ENCODE measurements around the gene ULK3.

ULK3 gene

GRCh38 chr15:74867466-74868038, 24.6 kb upstream of the ULK3 start:
- no peak for DNase-seq

DNA sequence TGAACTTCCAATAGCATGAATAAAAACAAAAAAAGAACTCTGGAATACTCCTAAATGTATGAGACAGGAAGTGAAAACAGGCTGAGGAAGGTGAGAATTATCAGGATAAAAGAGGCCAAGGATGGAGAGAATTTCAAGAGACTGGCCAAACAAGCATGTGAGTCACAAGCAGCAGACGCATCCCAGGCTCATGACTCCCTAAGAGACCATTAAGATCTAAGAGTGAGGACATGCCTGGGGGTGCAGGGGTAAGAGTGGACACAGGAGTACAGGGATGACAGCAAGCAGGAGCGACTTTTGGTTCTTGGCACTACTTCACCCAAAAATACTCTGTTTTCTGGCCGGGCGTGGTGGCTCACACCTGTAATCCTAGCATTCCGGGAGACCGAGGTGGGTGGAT, 23.1 kb upstream of the ULK3 start:
- DNase-seq = no peak

GRCh38 chr15:74865316-74865715, 22.4 kb upstream of the ULK3 start:
- DNase-seq = no peak

- no peak for DNase-seq
Measured at GRCh38 chr15:74864296-74864695, 21.3 kb upstream of the ULK3 start.

DNA sequence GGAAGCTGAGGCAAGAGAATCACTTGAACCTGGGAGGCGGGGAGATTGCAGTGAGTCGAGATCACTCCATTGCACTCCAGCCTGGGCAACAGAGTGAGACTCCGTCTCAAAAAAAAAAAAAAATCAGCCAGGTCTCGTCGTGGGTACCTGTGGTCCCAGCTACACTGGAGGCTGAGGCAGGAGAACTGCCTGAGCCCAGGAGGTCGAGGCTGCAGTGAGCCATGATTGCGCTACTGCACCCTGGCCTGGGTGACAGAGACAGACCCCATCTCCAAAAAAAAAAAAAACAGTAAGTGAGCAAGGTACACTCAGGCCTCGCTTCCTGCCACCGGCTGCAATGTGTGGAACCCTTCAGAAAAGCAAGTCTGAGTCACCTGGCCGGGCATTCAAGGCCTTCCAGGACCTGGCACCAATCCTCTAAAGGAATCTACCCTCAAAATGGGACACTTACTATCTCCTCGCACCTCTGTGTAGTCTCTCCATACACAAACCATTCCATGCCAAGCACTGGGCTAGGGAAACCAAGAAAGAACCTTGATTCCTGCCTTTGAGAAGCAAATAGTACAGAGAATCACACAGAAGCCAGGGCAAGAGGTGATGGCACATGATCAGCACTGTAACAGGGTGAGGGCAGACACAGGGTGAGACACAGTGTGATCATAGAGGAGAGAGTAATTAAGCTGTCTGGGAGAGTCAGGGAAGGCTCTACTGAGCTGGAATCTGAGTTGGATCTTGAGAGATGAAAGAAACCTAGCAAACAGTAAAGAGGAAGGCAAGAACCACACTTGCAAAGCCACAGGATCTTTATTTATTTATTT, 20.5 kb upstream of the ULK3 start:
- DNase-seq = no peak

GRCh38 chr15:74858369-74858740, 15.4 kb upstream of the ULK3 start:
- no peak for DNase-seq

DNA sequence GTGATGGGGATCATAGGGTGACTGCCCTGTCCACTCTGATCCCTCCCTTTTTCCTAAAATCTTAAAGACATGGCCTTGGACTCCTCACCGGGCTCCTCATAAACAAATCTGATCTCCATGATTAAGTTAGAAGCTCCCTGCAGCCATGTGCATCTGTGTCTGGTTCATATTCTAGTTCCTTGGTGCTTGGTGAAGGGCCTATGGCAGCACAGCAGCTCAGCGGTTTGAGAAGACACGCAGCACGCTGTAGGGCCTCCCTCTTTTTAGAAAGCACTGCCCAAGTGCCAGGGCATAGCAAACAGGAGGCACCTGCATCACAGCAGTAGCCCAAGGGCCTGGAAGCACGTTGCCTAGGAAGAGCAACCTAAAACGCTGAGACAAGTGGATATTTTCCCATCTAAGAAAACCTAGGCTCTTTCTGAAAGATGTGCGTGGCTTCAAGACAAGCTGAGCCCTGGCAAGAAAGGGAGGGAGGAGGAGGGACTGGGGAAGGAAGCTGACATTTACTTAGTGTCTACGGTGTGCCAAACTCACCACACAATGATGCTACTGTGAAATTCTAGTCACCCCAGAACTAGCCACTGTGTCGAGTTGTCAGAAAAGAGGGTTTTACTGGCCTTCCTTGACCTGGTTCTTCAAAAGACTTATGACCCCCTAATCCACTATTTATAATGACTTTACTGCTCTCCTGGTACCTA, 14.9 kb upstream of the ULK3 start:
- DNase-seq = no peak

DNA sequence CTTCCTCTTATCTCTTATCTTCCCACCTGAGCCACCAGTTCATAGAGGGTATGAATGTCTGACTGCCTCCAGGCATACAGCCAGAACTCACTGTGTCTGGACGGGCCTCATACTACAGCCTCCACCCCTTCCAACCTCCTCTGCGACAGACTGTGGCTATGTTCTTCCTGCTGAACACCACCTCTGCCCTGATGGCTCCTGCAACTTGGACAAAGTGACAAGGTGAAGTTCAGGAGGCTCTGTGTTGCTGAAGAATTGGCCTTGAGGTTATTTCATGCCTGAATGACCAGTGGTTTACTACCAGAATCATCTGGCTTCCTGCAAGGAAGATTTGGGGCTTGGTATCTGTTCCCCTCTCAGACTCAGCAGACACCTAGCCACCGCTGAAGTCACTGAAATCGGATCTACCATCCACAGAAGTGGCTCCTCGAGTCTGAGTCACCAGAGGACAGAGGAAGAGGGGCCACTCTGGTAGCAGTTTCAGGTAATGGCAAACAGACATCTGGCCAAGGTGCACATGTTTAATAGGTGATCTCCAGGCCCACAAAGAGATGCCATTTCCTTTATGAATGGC, 14.2 kb upstream of the ULK3 start:
- no peak for DNase-seq

DNA sequence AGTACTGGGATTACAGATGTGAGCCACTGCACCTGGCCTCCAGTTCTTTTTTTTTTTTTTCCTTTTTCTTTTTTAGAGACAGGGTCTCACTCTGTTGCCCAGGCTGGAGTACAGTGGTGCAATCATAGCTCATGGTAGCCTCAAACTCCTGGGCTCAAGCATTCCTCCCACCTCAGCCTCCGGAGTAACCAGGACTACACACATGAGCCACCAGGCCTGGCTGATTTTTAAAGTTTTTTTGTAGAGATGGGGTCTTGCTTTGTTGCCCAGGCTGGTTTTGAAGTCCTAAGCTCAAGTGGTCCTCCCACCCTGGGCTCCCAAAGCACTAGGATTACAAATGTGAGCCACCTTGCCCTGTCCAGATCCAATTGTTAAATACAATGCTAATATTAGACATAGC, 13.6 kb upstream of the ULK3 start:
- DNase-seq = no peak

GRCh38 chr15:74855857-74856256, 12.9 kb upstream of the ULK3 start:
- DNase-seq = no peak

DNA sequence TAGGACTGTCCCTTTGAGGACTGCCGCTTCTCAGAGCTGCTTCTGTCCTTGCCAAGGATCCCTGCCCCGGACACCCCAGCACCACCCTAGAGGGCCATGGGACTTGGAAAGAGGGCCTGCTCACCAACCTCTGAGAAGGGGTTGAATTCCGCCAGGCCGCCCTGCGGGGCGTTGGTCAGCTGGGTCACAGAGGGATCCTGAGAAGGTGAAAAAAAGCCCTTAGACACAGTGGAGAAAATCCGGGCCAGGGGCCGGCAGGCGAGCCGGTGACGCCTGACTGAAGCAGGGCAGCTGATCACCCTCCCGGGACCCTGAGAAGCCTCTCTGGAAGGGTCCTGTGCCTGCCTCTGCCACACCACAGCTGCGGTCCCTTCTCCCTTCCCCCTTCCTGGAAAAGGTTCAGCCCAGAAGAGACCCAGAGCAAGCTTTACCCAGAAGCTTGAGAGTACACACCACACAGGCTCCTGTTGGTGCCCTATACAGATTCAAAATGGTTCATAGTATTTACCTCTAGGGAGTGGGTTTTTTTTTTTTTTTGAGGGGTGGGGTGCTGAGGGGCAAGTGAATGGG, 11.6 kb upstream of the ULK3 start:
- DNase-seq = no peak

GRCh38 chr15:74851960-74852359, 9.0 kb upstream of the ULK3 start:
- DNase-seq = no peak

DNA sequence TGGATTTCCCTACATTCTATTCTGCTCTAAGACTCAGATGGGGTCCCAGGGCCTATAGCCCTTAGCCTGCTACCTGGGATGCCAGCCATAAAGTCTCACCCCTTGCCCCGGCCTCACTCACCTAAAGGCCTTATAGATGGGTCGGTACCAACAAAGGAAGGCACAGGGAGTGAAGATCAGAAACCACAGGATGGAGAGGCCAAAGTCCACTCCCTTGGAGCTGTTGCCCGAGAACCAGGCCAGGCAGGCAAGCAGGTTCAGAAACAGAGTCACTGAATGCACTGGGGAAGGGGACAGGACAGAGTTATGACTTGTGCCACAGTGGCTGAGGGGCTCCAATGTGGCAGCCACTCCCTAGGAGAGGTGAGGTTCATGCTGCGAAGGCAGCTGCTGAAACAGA, 7.4 kb upstream of the ULK3 start:
- DNase-seq = no peak

- DNase-seq = no peak
Measured at GRCh38 chr15:74847432-74847831, 4.5 kb upstream of the ULK3 start.

GRCh38 chr15:74845581-74845980, 2.6 kb upstream of the ULK3 start:
- DNase-seq = no peak

DNA sequence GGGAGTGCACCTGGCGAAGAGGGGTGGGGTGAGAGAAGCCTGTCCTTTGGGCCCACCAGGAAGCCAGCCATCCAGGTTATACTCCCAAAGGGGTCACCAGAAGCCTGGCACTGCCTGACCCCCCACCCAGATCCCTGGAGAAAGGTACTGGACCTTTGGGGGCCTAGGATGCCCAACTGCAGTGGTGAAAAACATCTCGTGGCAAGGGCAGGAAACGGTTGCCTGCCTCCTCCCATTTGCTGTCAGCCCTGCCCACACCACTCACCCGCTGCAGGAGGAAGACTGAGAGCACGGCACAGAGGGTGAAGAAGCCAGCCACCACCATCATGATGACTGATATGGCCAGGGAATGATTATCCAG, 2.2 kb upstream of the ULK3 start:
- DNase-seq = no peak

GRCh38 chr15:74844319-74845207, 1.6 kb upstream of the ULK3 start:
- DNase-seq = peak; percentile 97

GRCh38 chr15:74843891-74844299, 939 bp upstream of the ULK3 start:
- peak; percentile 81 for DNase-seq

DNA sequence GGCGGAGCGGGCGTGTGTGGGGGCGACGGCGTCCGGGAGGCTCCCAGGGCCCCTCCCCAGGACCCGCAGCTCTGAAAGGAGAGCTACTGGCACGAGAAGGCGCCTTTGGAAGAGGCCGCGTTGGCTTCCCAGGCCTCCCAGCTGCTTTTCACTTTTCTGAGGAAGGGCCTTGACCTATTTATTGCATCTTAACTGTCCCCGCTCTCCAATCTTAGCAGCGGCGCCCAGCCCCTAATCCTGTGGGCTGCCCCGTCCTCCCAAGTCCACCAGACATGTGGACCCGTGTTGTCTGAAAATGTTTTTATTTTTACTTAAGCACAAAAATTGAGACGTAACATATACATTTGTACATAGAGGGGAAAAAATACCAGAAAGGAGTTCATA, 481 bp upstream of the ULK3 start:
- no peak for DNase-seq

- DNase-seq = no peak
Measured at GRCh38 chr15:74841891-74842373, 1.0 kb downstream of the ULK3 start.

DNA sequence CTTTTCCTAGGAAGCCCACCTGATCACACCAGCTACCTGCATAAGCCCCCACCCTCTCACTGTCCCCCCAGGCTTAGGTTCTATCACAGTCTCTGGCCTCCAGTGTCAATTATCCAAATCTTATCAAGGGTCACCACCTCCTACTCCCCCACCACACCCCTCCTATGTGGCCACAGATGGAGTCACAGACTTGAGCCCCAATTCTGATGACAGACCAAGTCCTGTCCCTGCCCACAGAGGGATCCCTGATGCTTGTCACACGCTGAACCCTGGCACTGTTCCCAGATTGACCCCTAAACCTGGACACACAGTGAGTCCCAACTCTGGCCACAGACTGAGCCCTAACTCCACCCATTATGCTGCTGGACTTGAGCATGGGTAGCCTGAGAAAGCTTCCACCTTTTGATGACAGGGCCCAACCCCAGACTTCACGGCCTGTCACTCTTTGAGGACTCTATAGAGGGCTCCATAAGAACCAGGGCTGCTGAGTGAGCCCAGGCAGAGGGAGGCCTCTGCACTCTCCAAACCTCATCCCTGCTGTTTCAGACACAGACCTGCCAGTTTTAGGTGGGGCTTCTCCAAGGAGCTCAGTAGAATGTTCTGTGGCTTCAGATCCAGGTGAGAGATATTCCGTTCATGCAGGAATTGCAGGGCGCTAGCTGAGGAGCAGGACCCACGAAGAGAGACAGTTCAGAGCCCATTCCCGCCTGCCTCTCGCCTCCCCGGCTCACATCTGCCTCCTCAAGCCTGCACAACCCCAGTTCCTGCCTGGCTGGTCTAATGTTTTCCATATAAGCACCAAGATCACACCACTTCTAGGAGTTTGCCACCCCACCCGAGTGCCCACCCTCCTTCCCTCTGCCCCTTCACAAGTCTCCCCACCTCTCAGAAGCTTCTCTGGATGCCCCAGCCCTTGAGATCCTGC, 1.8 kb downstream of the ULK3 start:
- DNase-seq = no peak
